Measurements from ENCODE around the gene PGAP1. TPM values are rescaled to one million over a fixed set of nuclear protein-coding genes. Genes with fewer than 3 reads are reported as not detected.

Gene PGAP1
- total and polyA plus RNA-seq, 2 of the 8 experiments (the other 6 are each of a cell fraction or from before 2014, with no cell fraction given), result 8.3 to 24.1 TPM

DNA sequence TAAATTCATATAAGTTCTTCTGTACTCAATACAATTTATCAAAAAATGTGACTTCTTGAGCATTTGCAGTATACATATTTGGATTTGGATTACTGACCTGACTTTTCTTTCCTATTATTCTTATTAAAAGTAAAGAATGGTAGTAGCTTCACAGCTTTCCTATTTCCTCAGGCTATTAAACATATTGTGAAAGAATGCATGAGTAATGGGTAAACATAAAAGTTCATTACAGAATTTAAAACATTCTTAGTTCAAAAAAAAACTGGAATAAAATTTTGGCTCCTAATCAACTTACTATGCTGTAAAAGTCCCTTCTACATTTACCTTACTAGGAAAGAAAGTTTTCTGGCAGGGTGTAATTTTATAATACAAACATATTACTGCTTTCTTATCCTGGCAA, 90.1 kb downstream of the PGAP1 start:
- Histone ChIP-seq H2BK5ac (ENCODE audit: low read depth, low read length) (no peak overlapping the region), H3K18ac (ENCODE audit: extremely low read depth, low read length) (no peak overlapping the region), H3K23ac (ENCODE audit: insufficient read length) (no peak overlapping the region), H3K4ac (replicated peaks; ENCODE audit: insufficient read length, low read depth, low read length) (no peak overlapping the region), H3K4me3 (ENCODE audit: extremely low read depth in 1 of 4, insufficient read depth in 2 of 4, low read depth in 3 of 4, low read length in 4 of 4) (no peak overlapping the region), H2BK20ac (ENCODE audit: low read length) (no peak overlapping the region), H4K5ac (ENCODE audit: insufficient read length, low read depth, low read length) (no peak overlapping the region), H2BK15ac (ENCODE audit: low read length) (no peak overlapping the region), H3K56ac (replicated peaks; ENCODE audit: insufficient read length, low read depth, low read length) (no peak overlapping the region), H2BK120ac (replicated peaks; ENCODE audit: low read depth, low read length) (no peak overlapping the region), H3K79me1 (ENCODE audit: low read depth, low read length) (no peaks in the 10 kb centered on the region), H3K27me3 (replicated peaks in 1 of 4; ENCODE audit: control insufficient read depth in 3 of 4, extremely low read depth in 1 of 4, insufficient read depth in 3 of 4, low read length in 3 of 4) (no peaks in the 10 kb centered on the region), H3K4me1 (replicated peaks in 1 of 4; ENCODE audit: control insufficient read depth in 3 of 4, insufficient read depth in 4 of 4, low read length in 3 of 4) (no peaks in the 10 kb centered on the region), H3K14ac (ENCODE audit: insufficient read length) (no peak overlapping the region), H3K36me3 (ENCODE audit: control insufficient read depth in 2 of 4, insufficient read depth in 4 of 4, low read length in 3 of 4) (peaks cover 0 to 33% (median 4%) of the 10 kb centered on the region in 4 experiments; a peak in 6 of 8 replicates), H2BK12ac (ENCODE audit: low read depth, low read length) (no peak overlapping the region), H3K23me2 (ENCODE audit: low read depth, low read length) (no peaks in the 10 kb centered on the region), H3K79me2 (ENCODE audit: control insufficient read depth in 1 of 2, insufficient read depth in 2 of 2, low read length in 2 of 2) (no peaks in the 10 kb centered on the region), H2AFZ (ENCODE audit: low read length) (no peak overlapping the region), H4K91ac (replicated peaks; ENCODE audit: insufficient read length, low read length) (no peak overlapping the region), H3K4me2 (ENCODE audit: insufficient read depth in 1 of 2, low read depth in 2 of 2, low read length in 2 of 2) (no peak overlapping the region), H3K27ac (ENCODE audit: low read depth, low read length) (no peak overlapping the region), H4K8ac (ENCODE audit: extremely low read depth, insufficient read depth, low read length) (no peak overlapping the region), H2AK5ac (ENCODE audit: low read depth, low read length) (no peak overlapping the region), H4K20me1 (replicated peaks in 1 of 2; ENCODE audit: control insufficient read depth in 1 of 2, insufficient read depth in 2 of 2, low read length in 2 of 2) (no peaks in the 10 kb centered on the region), H3K9ac (replicated peaks in 1 of 4; ENCODE audit: extremely low read depth in 1 of 4, low read depth in 3 of 4, low read length in 3 of 4) (no peak overlapping the region), H3K9me3 (ENCODE audit: insufficient read depth in 2 of 2, low read depth in 1 of 2, low read length in 1 of 2) (no peaks in the 10 kb centered on the region)
- ChIA-PET CTCF (ENCODE audit: partially characterized antibody) (interaction anchor here (0.5 kb wide), 1 partner anchor 684 kb away, joined by 4 read pairs; no protein-coding TSS in a partner anchor), POLR2A (ENCODE audit: partially characterized antibody) (no interaction called here)
- no peak for FAIRE-seq
- DNase-seq (ENCODE audit: low read depth in 1 of 2, low spot score in 2 of 2), result no peak
- no peak for TF ChIP-seq NANOG (IDR thresholded peaks at IDR 0.05; ENCODE audit: insufficient read depth, low read depth, low read length, poor library complexity, severe bottlenecking)
- TF ChIP-seq RXRA (IDR thresholded peaks at IDR 0.05; ENCODE audit: insufficient read depth, low read depth, low read length), result no peak
- no peak for TF ChIP-seq SP1 (IDR thresholded peaks at IDR 0.05; ENCODE audit: low read depth, low read length)
- no peak for TF ChIP-seq RFX5 (IDR thresholded peaks at IDR 0.05; ENCODE audit: borderline replicate concordance, low read depth, low read length)
- no peak for TF ChIP-seq FOSL1 (IDR thresholded peaks at IDR 0.05; ENCODE audit: insufficient read depth, low read depth, low read length)
- TF ChIP-seq, protein P1, sequence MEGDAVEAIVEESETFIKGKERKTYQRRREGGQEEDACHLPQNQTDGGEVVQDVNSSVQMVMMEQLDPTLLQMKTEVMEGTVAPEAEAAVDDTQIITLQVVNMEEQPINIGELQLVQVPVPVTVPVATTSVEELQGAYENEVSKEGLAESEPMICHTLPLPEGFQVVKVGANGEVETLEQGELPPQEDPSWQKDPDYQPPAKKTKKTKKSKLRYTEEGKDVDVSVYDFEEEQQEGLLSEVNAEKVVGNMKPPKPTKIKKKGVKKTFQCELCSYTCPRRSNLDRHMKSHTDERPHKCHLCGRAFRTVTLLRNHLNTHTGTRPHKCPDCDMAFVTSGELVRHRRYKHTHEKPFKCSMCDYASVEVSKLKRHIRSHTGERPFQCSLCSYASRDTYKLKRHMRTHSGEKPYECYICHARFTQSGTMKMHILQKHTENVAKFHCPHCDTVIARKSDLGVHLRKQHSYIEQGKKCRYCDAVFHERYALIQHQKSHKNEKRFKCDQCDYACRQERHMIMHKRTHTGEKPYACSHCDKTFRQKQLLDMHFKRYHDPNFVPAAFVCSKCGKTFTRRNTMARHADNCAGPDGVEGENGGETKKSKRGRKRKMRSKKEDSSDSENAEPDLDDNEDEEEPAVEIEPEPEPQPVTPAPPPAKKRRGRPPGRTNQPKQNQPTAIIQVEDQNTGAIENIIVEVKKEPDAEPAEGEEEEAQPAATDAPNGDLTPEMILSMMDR (IDR thresholded peaks at IDR 0.05; ENCODE audit: control extremely low read depth in 1 of 3, insufficient read depth in 1 of 3, low read depth in 1 of 3, low read length in 3 of 3), result no peak
- TF ChIP-seq E2F6 (IDR thresholded peaks at IDR 0.05), result no peak
- no peak for TF ChIP-seq MAFK (IDR thresholded peaks at IDR 0.05; ENCODE audit: low read depth, low read length)
- TF ChIP-seq CHD2 (IDR thresholded peaks at IDR 0.05; ENCODE audit: low read length), result no peak
- no peak for TF ChIP-seq KDM4A (IDR thresholded peaks at IDR 0.05; ENCODE audit: low read depth, low read length, severe bottlenecking)
- no peak for TF ChIP-seq CBX5 (IDR thresholded peaks at IDR 0.05; ENCODE audit: low read depth, low read length)
- TF ChIP-seq YY1 (IDR thresholded peaks at IDR 0.05; ENCODE audit: low read depth, low read length), result no peak
- no peak for TF ChIP-seq SP4 (IDR thresholded peaks at IDR 0.05; ENCODE audit: low read length)

Data from H1 (cell line).